Erythroblast (primary cell): Measurements from ENCODE around the gene UNG.

Experiments
- GATA1 ChIP-seq: IDR thresholded peaks from 2 replicates; pipeline ENCODE4 v1.6.1; 2011; ENCODE audit warnings: low read depth, mild to moderate bottlenecking, control low read depth, low read length, moderate library complexity
- POLR2A ChIP-seq: IDR thresholded peaks from 2 replicates; pipeline ENCODE4 v1.6.1; 2011; ENCODE audit warnings: mild to moderate bottlenecking, low read length

DNA sequence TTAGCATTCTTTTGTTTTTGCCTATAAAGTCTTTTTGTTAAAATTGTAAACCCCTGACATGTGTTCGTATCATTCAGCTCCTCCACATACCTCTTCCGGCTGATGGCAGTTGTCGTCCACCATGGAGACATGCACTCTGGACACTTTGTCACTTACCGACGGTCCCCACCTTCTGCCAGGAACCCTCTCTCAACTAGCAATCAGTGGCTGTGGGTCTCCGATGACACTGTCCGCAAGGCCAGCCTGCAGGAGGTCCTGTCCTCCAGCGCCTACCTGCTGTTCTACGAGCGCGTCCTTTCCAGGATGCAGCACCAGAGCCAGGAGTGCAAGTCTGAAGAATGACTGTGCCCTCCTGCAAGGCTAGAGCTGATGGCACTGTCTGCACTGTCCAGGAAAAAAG is 11.8 kb upstream of the UNG start:
- TF ChIP-seq POLR2A: no peak
- TF ChIP-seq GATA1: no peak
